C4-2B (cell line): ENCODE results near the gene SLC2A6.

Experiments used
- CTCF ChIP-seq: fragments of 450-650 bp; conservative IDR thresholded peaks from 2 replicates; pipeline ENCODE4 v1.5.1; 2017; ENCODE audit warnings: mild to moderate bottlenecking
- ZFX ChIP-seq: fragments of 450-650 bp; IDR thresholded peaks from 2 replicates; pipeline ENCODE4 v1.6.1; 2017

- no peak for TF ChIP-seq CTCF
- no peak for TF ChIP-seq ZFX
Observed at GRCh38 chr9:133496861-133497842, 18.3 kb upstream of the SLC2A6 start.
